ENCODE data around the gene CFAP251. TPM values are rescaled to one million over a fixed set of nuclear protein-coding genes. Genes with fewer than 3 reads are reported as not detected.

Gene CFAP251
- total and polyA plus RNA-seq, 4 donors: 4.4 to 12.2 (median 8.2) TPM

- H3K4me1 ChIP-seq (ENCODE audit: control insufficient read depth, insufficient read depth, low read length): peaks cover 3% of the 10 kb centered on the region
- no peak overlapping the region for H3K4me3 ChIP-seq (ENCODE audit: low read depth, low read length)
- no peaks in the 10 kb centered on the region for H3K9me3 ChIP-seq (ENCODE audit: control insufficient read depth, insufficient read depth, low read length)
- DNase-seq (ENCODE audit: low read depth in 4 of 6, low spot score in 6 of 6): no peak
- H3K27ac ChIP-seq (ENCODE audit: low read depth, low read length): no peak overlapping the region
- H3K36me3 ChIP-seq (ENCODE audit: control insufficient read depth, insufficient read depth, low read length): no peaks in the 10 kb centered on the region
- no peaks in the 10 kb centered on the region for H3K27me3 ChIP-seq (ENCODE audit: control insufficient read depth, insufficient read depth, low read length)
- WGBS (ENCODE audit: insufficient coverage): 86% methylated on average over 2 of the region's 6 CpGs
These were observed 93.8 kb downstream of the CFAP251 start for GRCh38 chr12:122012184-122012583.

DNA sequence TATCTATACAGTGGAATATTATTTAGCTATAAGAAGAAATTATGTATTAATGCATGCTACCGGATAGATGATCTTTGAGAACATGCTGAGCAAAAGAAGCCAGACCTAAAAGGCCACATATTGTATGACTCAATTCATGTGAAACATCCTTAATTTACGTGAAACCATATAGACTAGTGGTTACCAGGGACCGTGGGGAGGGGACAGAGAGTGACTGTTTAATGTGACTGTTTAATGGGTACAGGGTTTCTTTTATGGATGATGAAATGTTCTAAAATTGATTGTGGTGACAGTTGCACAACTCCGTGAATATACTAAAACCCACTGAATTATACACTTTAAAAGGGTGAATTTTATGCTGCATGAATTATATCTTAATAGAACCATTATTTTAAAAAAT, 94.7 kb downstream of the CFAP251 start:
- Histone ChIP-seq H3K36me3 (ENCODE audit: control insufficient read depth, insufficient read depth, low read length) (no peaks in the 10 kb centered on the region), H3K4me1 (ENCODE audit: control insufficient read depth, insufficient read depth, low read length) (peaks cover 3% of the 10 kb centered on the region), H3K27me3 (ENCODE audit: control insufficient read depth, insufficient read depth, low read length) (no peaks in the 10 kb centered on the region), H3K27ac (ENCODE audit: low read depth, low read length) (no peak overlapping the region), H3K4me3 (ENCODE audit: low read depth, low read length) (no peak overlapping the region), H3K9me3 (ENCODE audit: control insufficient read depth, insufficient read depth, low read length) (no peaks in the 10 kb centered on the region)
- DNase-seq (ENCODE audit: low read depth in 4 of 6, low spot score in 6 of 6): no peak
- 89% methylated on average over 3 of the region's 4 CpGs for WGBS (ENCODE audit: insufficient coverage)

- 76% methylated on average over 9 of the region's 19 CpGs for WGBS (ENCODE audit: insufficient coverage)
- no peak for DNase-seq (ENCODE audit: low read depth in 4 of 6, low spot score in 6 of 6)
- Histone ChIP-seq H3K4me1 (ENCODE audit: control insufficient read depth, insufficient read depth, low read length) (peaks cover 3% of the 10 kb centered on the region), H3K9me3 (ENCODE audit: control insufficient read depth, insufficient read depth, low read length) (no peaks in the 10 kb centered on the region), H3K27me3 (ENCODE audit: control insufficient read depth, insufficient read depth, low read length) (no peaks in the 10 kb centered on the region), H3K27ac (ENCODE audit: low read depth, low read length) (no peak overlapping the region), H3K4me3 (ENCODE audit: low read depth, low read length) (no peak overlapping the region), H3K36me3 (ENCODE audit: control insufficient read depth, insufficient read depth, low read length) (no peaks in the 10 kb centered on the region)
These were observed 95.6 kb downstream of the CFAP251 start for GRCh38 chr12:122013791-122014590.

DNA sequence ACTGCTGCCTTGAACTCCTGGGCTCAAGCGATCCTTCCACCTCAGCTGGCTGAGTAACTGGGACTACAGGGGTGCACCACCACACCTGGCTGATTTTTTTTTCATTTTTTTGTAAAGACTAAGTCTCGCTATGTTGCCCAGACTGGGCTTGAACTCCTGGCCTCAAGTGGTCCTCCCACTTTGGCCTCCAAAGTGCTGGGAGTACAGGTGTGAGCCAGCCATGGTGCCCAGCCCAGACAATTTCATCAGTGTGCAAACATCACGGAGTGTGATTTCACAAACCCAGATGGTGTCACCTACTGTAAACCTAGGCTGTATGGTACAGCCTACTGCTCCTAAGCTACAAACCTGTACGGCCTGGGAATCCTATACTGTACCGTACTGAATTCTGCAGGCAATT, 96.4 kb downstream of the CFAP251 start:
- WGBS (ENCODE audit: insufficient coverage): 86% methylated on average over 3 of the region's 5 CpGs
- Histone ChIP-seq H3K36me3 (ENCODE audit: control insufficient read depth, insufficient read depth, low read length) (no peaks in the 10 kb centered on the region), H3K4me3 (ENCODE audit: low read depth, low read length) (no peak overlapping the region), H3K27ac (ENCODE audit: low read depth, low read length) (no peak overlapping the region), H3K27me3 (ENCODE audit: control insufficient read depth, insufficient read depth, low read length) (no peaks in the 10 kb centered on the region), H3K9me3 (ENCODE audit: control insufficient read depth, insufficient read depth, low read length) (no peaks in the 10 kb centered on the region), H3K4me1 (ENCODE audit: control insufficient read depth, insufficient read depth, low read length) (no peaks in the 10 kb centered on the region)
- no peak for DNase-seq (ENCODE audit: low read depth in 4 of 6, low spot score in 6 of 6)

- Histone ChIP-seq H3K9me3 (ENCODE audit: control insufficient read depth, insufficient read depth, low read length) (no peaks in the 10 kb centered on the region), H3K27me3 (ENCODE audit: control insufficient read depth, insufficient read depth, low read length) (no peaks in the 10 kb centered on the region), H3K36me3 (ENCODE audit: control insufficient read depth, insufficient read depth, low read length) (no peaks in the 10 kb centered on the region), H3K4me1 (ENCODE audit: control insufficient read depth, insufficient read depth, low read length) (peaks cover 17% of the 10 kb centered on the region), H3K4me3 (ENCODE audit: low read depth, low read length) (no peak overlapping the region), H3K27ac (ENCODE audit: low read depth, low read length) (no peak overlapping the region)
- no peak for DNase-seq (ENCODE audit: low read depth in 4 of 6, low spot score in 6 of 6)
These were observed 100.1 kb downstream of the CFAP251 start for GRCh38 chr12:122018457-122018856.

- Histone ChIP-seq H3K4me3 (ENCODE audit: low read depth, low read length) (no peak overlapping the region), H3K27ac (ENCODE audit: low read depth, low read length) (no peak overlapping the region), H3K9me3 (ENCODE audit: control insufficient read depth, insufficient read depth, low read length) (no peaks in the 10 kb centered on the region), H3K36me3 (ENCODE audit: control insufficient read depth, insufficient read depth, low read length) (no peaks in the 10 kb centered on the region), H3K4me1 (ENCODE audit: control insufficient read depth, insufficient read depth, low read length) (peaks cover 21% of the 10 kb centered on the region), H3K27me3 (ENCODE audit: control insufficient read depth, insufficient read depth, low read length) (no peaks in the 10 kb centered on the region)
- no peak for DNase-seq (ENCODE audit: low read depth in 4 of 6, low spot score in 6 of 6)
- 89% methylated on average over 1 of the region's 4 CpGs for WGBS (ENCODE audit: insufficient coverage)
These were observed 100.5 kb downstream of the CFAP251 start for GRCh38 chr12:122018937-122019336.

DNA sequence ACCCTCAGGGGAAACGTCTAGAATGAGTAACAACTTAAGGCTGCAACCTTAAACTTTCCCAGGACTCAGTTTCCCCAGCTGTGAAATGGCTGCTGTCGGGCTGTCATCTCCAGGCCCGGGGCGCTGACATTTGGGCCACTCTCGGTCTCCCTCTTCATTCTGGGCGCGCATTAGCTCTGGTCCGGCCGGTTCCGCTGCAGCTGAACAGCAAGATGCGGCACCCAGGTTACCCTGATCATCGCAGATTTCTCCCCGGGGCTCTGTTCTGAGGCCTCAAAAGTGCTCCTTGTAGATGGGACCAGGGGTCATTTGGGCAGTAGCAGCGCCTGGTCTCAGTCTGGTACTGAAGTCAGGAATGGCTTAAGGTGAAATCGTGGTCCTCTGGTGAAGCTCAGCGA, 102.4 kb downstream of the CFAP251 start:
- peaks cover 28% of the 10 kb centered on the region for H3K4me1 ChIP-seq (ENCODE audit: control insufficient read depth, insufficient read depth, low read length)
- WGBS (ENCODE audit: insufficient coverage): 37% methylated on average over 16 of the region's 16 CpGs
- no peaks in the 10 kb centered on the region for H3K36me3 ChIP-seq (ENCODE audit: control insufficient read depth, insufficient read depth, low read length)
- peak overlapping the region; percentile 35 for H3K27ac ChIP-seq (ENCODE audit: low read depth, low read length)
- no peaks in the 10 kb centered on the region for H3K27me3 ChIP-seq (ENCODE audit: control insufficient read depth, insufficient read depth, low read length)
- no peak for DNase-seq (ENCODE audit: low read depth in 4 of 6, low spot score in 6 of 6)
- peak overlapping the region; percentile 44 for H3K4me3 ChIP-seq (ENCODE audit: low read depth, low read length)
- no peaks in the 10 kb centered on the region for H3K9me3 ChIP-seq (ENCODE audit: control insufficient read depth, insufficient read depth, low read length)

DNA sequence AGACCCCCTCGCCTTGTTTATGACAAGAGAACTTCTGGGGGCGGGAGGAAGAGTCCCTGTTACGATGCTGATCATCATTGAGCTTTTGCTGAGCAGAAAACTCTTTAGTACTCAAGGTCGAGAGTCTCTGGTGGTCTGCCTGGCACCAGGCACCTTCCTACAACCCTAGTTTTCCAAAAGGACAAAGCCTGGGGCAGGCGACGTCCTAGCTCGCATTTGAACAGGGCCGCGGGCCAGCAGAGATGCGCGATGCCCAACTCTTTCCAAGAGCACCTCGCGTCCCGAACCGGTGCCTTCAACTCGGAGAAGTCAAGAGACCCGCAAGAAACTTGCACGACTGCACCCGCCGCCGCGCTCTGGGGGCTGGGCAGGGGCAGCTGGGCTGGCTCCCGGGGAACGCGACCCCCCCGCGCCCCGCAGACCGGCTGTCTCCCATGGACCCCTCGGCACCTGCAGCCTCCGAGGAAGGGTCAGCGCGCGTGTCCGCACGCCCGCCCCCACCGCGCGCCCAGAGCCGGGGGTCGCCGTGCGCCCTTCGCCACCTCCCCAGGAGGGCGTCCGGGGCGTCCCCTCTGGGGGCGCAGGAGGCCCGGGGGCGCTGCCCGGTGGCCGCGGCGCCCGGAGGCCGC, 102.9 kb downstream of the CFAP251 start:
- Histone ChIP-seq H3K27me3 (ENCODE audit: control insufficient read depth, insufficient read depth, low read length) (no peaks in the 10 kb centered on the region), H3K4me3 (ENCODE audit: low read depth, low read length) (peak overlapping the region; percentile 44), H3K9me3 (ENCODE audit: control insufficient read depth, insufficient read depth, low read length) (no peaks in the 10 kb centered on the region), H3K4me1 (ENCODE audit: control insufficient read depth, insufficient read depth, low read length) (peaks cover 30% of the 10 kb centered on the region), H3K36me3 (ENCODE audit: control insufficient read depth, insufficient read depth, low read length) (no peaks in the 10 kb centered on the region), H3K27ac (ENCODE audit: low read depth, low read length) (peak overlapping the region; percentile 35)
- under 1% methylated on average over 57 of the region's 57 CpGs for WGBS (ENCODE audit: insufficient coverage)
- DNase-seq (ENCODE audit: low read depth in 4 of 6, low spot score in 6 of 6): peak in 2 of 6 donors; percentile 62 to 66

DNA sequence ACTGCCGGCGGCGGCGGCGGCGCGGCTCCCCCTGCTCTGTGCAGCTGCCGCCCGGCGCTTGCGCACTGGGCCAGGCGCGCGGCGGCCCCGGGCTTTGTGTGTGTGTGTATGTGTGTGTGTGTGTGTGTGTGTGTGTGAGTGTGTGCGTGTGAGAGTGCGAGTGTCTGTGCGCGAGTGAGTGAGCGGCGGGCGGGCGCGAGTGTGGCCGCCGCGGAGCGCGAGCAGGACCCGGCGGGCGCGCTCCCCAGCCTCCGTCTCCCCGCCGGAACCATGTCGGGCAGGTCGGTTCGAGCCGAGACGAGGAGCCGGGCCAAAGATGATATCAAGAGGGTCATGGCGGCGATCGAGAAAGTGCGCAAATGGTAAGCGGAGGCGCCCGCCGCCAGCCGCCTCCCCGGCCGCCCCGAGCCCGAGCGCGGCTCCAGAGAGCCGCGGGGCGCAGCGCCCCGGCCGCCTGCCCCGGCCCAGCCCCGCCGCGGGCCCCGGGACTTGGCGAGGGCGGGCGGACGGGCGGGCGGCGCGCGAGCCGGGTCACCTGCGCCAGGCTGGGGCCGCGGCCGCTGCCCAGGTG, 103.5 kb downstream of the CFAP251 start, which contains the start of gene BCL7A:
BCL7A (plus strand) TSS at position 63 of the 571 bp plus-strand sequence; CDS start at position 271, 208 bp downstream.
- Histone ChIP-seq H3K9me3 (ENCODE audit: control insufficient read depth, insufficient read depth, low read length) (no peaks in the 10 kb centered on the region), H3K4me3 (ENCODE audit: low read depth, low read length) (peak within 1 kb of the TSS; percentile 67), H3K36me3 (ENCODE audit: control insufficient read depth, insufficient read depth, low read length) (no peaks in the 10 kb centered on the region), H3K27ac (ENCODE audit: low read depth, low read length) (peak within 1 kb of the TSS; percentile 94), H3K27me3 (ENCODE audit: control insufficient read depth, insufficient read depth, low read length) (no peaks in the 10 kb centered on the region), H3K4me1 (ENCODE audit: control insufficient read depth, insufficient read depth, low read length) (peaks cover 36% of the 10 kb centered on the region)
- peak in 5 of 6 donors; percentile 39 to 94 (median 72) for DNase-seq (ENCODE audit: low read depth in 4 of 6, low spot score in 6 of 6)
- WGBS (ENCODE audit: insufficient coverage): under 1% methylated on average over 83 of the region's 83 CpGs
